ES-I3 (cell line): ENCODE data around the gene NAAA.
"Not testable (repeated sequence)": the region's sequence is repeated elsewhere in the genome, so short reads cannot be mapped to it uniquely, and the experiment has no call there.

Experiments
- H3K36me3 ChIP-seq: 2 replicates; pipeline ENCODE4 v1.6.1; 2013; ENCODE audit warnings: mild to moderate bottlenecking, low read length, control low read depth, moderate library complexity; ENCODE audit not compliant: insufficient read depth
- H3K4me1 ChIP-seq: 2 replicates; pipeline ENCODE4 v1.6.1; 2013; ENCODE audit warnings: mild to moderate bottlenecking, control low read depth, low read length; ENCODE audit not compliant: insufficient read depth
- H3K9ac ChIP-seq: 2 replicates; pipeline ENCODE4 v1.6.1; 2013; ENCODE audit warnings: low read depth, mild to moderate bottlenecking, low read length, moderate library complexity
- H3K9me3 ChIP-seq: 2 replicates; pipeline ENCODE4 v1.6.1; 2013; ENCODE audit warnings: mild to moderate bottlenecking, low read length, moderate library complexity; ENCODE audit not compliant: control insufficient read depth, insufficient read depth

The NAAA gene

DNA sequence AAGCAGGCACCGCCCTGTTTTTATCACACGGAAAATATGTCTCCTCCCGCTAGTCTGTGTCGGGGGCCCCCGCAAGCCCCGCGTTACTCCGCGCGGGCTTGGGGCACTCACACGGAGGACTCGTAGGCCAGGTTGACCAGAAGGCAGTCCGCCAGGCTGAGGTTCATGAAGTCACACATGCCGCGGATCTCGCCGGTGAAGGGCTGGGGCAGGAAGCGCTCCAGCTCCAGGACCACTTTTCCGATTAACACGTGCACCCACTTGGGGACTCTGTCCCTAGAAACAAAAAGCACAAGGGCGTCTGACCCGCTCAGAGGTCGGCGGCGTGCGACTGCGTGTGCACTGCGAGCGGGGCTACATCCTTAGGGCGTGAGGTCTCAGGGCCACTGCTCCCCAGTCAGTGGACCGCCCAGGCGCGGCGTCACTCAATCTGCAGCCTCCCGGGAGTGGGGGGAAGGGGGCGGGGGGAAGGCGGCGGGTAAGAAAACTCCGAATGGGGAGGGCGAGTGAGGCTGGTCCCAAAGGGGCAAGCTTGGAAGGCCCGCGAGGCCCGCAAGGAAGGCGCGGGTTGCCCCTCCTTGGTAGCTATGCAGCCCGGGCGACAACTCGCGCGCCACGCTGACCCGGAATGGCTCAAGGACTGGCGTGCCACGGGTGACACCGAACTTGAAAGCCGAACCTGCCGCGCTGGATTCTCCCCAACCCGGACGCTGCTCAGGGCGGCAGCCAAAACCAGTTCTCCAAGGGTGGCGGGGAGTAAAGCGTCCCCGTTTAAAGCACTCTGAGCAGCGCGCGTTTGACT lies 722 bp downstream of the NAAA start:
- H3K36me3 ChIP-seq = no peaks in the 10 kb centered on the region
- 0 out of 2 replicates have a peak, but pooled peaks cover 3% of the 10 kb centered on the region for H3K4me1 ChIP-seq
- peak overlapping the region; percentile 91 for H3K9ac ChIP-seq
- H3K9me3 ChIP-seq = no peaks in the 10 kb centered on the region

DNA sequence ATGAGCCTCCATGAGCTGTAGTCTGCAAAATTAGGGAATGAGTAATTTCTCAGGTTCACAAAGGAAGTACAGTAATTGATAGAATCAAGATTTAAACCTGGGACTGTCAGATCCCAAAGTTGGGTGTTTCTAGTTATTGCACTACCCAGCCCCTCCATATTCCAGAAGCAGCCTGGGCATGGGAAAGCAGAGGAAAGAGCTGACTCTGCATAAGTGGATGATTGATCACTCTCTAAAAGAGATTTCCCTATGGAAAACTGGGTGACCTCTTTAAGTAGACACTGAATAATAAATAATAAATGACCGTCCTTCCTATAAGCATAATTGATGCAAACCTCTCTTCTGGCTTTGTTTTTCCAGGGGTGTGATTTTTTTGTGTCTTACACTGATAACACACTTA lies 5.2 kb downstream of the NAAA start:
- Histone ChIP-seq H3K4me1 (no peaks in the 10 kb centered on the region), H3K9ac (no peak overlapping the region), H3K36me3 (no peaks in the 10 kb centered on the region), H3K9me3 (no peaks in the 10 kb centered on the region)

GRCh38 chr4:75930152-75930551 lies 10.7 kb downstream of the NAAA start:
- no peak overlapping the region for H3K9ac ChIP-seq
- H3K36me3 ChIP-seq = no peaks in the 10 kb centered on the region
- no peaks in the 10 kb centered on the region for H3K4me1 ChIP-seq
- no peaks in the 10 kb centered on the region for H3K9me3 ChIP-seq

DNA sequence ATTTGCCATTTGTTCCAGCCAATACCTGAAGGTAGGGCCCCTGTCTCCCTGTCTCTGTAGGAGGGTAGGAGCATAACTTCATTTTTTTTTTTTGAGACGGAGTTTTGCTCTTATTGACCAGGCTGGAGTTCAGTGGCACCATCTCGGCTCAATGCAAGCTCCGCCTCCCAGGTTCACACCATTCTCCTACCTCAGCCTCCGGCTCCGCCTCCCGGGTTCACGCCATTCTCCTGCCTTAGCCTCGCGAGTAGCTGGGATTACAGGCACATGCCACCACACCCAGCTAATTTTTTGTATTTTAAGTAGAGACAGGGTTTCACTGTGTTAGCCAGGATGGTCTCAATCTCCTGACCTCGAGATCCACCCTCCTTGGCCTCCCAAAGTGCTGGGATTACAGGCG lies 15.9 kb downstream of the NAAA start:
- H3K9ac ChIP-seq, H3K9me3 ChIP-seq, H3K4me1 ChIP-seq, H3K36me3 ChIP-seq: not testable (repeated sequence)

- Histone ChIP-seq H3K36me3 (no peaks in the 10 kb centered on the region; the same call in 1 of the 2 replicates), H3K4me1 (0 out of 2 replicates have a peak, but pooled peaks cover 6% of the 10 kb centered on the region), H3K9me3 (no peaks in the 10 kb centered on the region), H3K9ac (no peak overlapping the region)
Measured at GRCh38 chr4:75924309-75924827, 16.4 kb downstream of the NAAA start.

DNA sequence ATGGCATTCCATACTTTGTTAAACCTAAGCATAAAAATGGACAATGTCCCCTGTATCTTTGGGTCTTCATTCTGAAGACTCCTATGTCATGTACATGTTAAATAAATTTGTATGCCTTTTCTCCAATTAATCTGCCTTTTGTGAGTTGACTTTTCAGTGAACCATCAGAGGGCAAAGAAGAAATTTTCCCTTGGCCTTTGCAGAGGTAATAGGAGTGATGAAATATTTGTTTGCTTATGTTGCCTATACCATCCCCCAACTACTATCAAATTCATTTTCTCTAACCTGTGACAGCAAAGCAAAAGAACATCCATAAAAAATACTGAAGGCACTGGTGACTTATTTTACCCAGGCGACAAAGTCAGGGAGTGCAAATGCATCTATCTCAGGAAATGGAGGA lies 18.2 kb downstream of the NAAA start:
- Histone ChIP-seq H3K36me3 (no peaks in the 10 kb centered on the region; the same call in 1 of the 2 replicates), H3K9me3 (no peaks in the 10 kb centered on the region), H3K9ac (no peak overlapping the region), H3K4me1 (0 out of 2 replicates have a peak, but pooled peaks cover 6% of the 10 kb centered on the region)

GRCh38 chr4:75921910-75922309 lies 18.9 kb downstream of the NAAA start:
- no peak overlapping the region for H3K9ac ChIP-seq
- H3K4me1 ChIP-seq = 0 out of 2 replicates have a peak, but pooled peaks cover 6% of the 10 kb centered on the region
- no peaks in the 10 kb centered on the region for H3K9me3 ChIP-seq
- no peaks in the 10 kb centered on the region; the same call in 1 of the 2 replicates for H3K36me3 ChIP-seq

- Histone ChIP-seq H3K9me3 (no peaks in the 10 kb centered on the region), H3K9ac (no peak overlapping the region), H3K36me3 (no peaks in the 10 kb centered on the region; the same call in 1 of the 2 replicates), H3K4me1 (peaks cover 9% of the 10 kb centered on the region; the same call in 1 of the 2 replicates)
Measured at GRCh38 chr4:75920327-75920726, 20.5 kb downstream of the NAAA start.

DNA sequence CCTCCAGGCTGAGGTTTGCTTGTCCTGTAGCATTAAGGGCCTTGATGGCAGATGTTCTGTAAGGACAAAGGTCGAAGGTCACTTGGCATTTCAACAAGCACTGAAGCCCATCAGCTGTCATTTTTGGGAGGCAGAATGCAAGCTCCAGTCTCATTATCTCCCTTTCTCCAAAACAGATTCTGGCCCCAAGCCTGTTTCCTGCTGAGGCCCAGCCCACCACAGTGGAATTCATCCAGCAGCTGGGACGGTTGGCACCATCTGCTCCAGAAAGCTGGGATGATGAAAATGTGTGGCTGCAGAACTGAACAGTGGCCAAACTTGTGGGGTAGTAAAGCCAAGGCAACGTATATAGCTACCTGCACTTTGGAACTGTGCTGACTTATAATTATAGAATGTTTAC lies 20.9 kb downstream of the NAAA start:
- Histone ChIP-seq H3K4me1 (peaks cover 9% of the 10 kb centered on the region; the same call in 1 of the 2 replicates), H3K36me3 (no peaks in the 10 kb centered on the region; the same call in 1 of the 2 replicates), H3K9me3 (no peaks in the 10 kb centered on the region), H3K9ac (no peak overlapping the region)

DNA sequence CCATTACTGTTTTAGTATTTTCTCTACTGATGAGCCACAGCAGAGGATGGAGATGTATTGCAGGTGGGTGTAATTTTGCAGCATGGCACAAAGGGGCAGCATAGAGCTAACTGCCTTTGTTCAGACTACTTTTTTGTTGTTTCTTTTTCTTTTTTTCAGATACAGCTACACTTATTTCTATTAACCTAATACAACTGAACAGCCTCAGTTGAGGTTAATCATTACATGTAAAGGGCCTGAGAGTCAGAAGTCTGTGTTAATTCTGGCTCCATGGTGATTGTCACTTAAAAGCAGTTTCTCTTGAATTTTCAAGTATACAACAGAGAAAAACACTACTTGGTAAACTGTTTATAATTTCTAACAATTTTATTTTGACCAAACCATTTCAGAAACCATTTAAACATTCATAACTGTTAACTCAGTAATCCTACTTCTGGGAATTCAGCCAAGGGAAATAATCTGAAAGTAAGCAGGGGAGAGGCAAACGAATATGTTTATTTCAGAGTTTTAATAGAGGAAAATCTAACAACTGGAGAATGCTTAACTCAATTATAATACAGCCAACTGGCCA lies 24.6 kb downstream of the NAAA start:
- H3K36me3 ChIP-seq = no peaks in the 10 kb centered on the region; the same call in 1 of the 2 replicates
- peaks cover 5% of the 10 kb centered on the region for H3K9me3 ChIP-seq
- peaks cover 3% of the 10 kb centered on the region; the same call in 1 of the 2 replicates for H3K4me1 ChIP-seq
- no peak overlapping the region for H3K9ac ChIP-seq

GRCh38 chr4:75912968-75913367 lies 27.8 kb downstream of the NAAA start:
- no peaks in the 10 kb centered on the region for H3K36me3 ChIP-seq
- no peak overlapping the region for H3K9ac ChIP-seq
- peaks cover 27% of the 10 kb centered on the region for H3K9me3 ChIP-seq
- H3K4me1 ChIP-seq = peaks cover 3% of the 10 kb centered on the region; the same call in 1 of the 2 replicates

- not testable (repeated sequence) for H3K4me1 ChIP-seq, H3K36me3 ChIP-seq, H3K9ac ChIP-seq
- peaks cover 27% of the 10 kb centered on the region for H3K9me3 ChIP-seq
Measured at GRCh38 chr4:75910831-75911230, 30.0 kb downstream of the NAAA start.

DNA sequence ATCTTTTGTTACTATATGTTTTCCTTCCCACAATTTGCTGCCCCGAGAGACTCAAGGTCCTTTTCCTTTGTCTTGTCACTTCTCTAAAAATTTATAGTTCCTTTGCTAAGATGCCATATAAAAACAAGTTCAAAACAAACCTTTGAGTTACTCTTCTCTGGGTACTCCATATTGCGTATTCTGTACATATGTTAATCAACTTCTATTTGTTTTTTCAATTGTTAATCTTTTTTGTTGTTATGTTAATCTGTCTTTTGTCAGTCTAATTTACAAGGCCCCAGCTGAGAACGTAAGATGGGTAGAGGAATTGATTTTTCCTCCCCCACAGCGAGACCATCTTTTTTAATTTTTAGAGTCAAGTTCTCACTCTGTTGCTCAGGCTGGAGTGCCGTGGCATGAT lies 31.4 kb downstream of the NAAA start:
- no peaks in the 10 kb centered on the region for H3K4me1 ChIP-seq
- no peaks in the 10 kb centered on the region for H3K36me3 ChIP-seq
- H3K9ac ChIP-seq = no peak overlapping the region
- peaks cover 27% of the 10 kb centered on the region for H3K9me3 ChIP-seq

GRCh38 chr4:75908555-75908954 lies 32.3 kb downstream of the NAAA start:
- Histone ChIP-seq H3K9me3 (peaks cover 27% of the 10 kb centered on the region), H3K4me1 (no peaks in the 10 kb centered on the region), H3K9ac (no peak overlapping the region), H3K36me3 (no peaks in the 10 kb centered on the region)

DNA sequence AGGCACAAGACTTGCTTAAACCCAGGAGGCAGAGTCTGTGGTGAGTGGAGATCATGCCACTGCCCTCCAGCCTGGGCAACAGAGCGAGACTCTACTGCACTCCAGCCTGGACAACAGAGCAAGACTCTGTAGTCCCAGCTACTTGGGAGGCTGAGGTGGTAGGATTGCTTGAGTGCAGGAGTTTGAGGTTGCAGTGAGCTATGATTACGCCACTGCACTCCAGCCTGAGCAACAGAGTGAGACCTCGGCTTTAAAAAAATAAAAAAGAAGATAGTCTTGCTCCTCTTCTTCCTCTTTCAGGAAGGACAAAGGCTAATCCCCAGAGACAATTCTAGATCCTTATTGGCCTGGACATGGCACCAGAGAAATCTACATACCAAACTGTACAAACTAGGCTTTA lies 32.8 kb downstream of the NAAA start:
- peaks cover 27% of the 10 kb centered on the region for H3K9me3 ChIP-seq
- H3K4me1 ChIP-seq = no peaks in the 10 kb centered on the region
- no peaks in the 10 kb centered on the region for H3K36me3 ChIP-seq
- H3K9ac ChIP-seq = no peak overlapping the region
